AG04450 (cell line): ENCODE results near the gene NDEL1. TPM values are rescaled to one million over a fixed set of nuclear protein-coding genes. Genes with fewer than 3 reads are reported as not detected.

Experiments
- CTCF ChIA-PET: fragments of 300-600, 350-600 bp; formaldehyde crosslinking; extraction: SDS; loops from one replicate; lab custom pipeline; 2022; ENCODE audit warnings: antibody characterized with exemption, inconsistent platforms; lab: Charles Lee
- POLR2A ChIA-PET: fragments of 350-600 bp; formaldehyde crosslinking; extraction: SDS; loops from one replicate; lab custom pipeline; 2021; ENCODE audit warnings: antibody characterized with exemption, inconsistent platforms; lab: Yijun Ruan, JAX
- DNase-seq: peaks from one replicate; pipeline ENCODE4 v3.0.0-alpha.2; 2011; ENCODE audit warnings: low read depth, low spot score
- H3K27ac ChIP-seq: one replicate; pipeline ENCODE4 v1.5.1; 2012; ENCODE audit warnings: low read depth, low read length, control low read depth
- H3K27me3 ChIP-seq: one replicate; pipeline ENCODE4 v1.6.0; 2012; ENCODE audit warnings: low read length; ENCODE audit not compliant: control insufficient read depth, insufficient read depth
- H3K4me3 ChIP-seq: 2 replicates; pipeline ENCODE4 v1.5.1; 2011; ENCODE audit warnings: mild to moderate bottlenecking, low read depth, low read length, control low read depth
- H3K9me3 ChIP-seq: 2 replicates; pipeline ENCODE4 v1.5.1; 2012; ENCODE audit warnings: low read length; ENCODE audit not compliant: control insufficient read depth, insufficient read depth
- polyA plus RNA-seq: library from polyadenylated mRNA; depleted of rRNA; stranded (reverse); fragments of >200 nt; gene quantifications from 2 replicates; pipeline ENCODE4 v1.2.3, GENCODE V29; 2011
- TF ChIP-seq, protein P1 (sequence below): IDR thresholded peaks from 2 replicates; pipeline ENCODE4 v1.5.1; 2011; ENCODE audit warnings: low read depth, low read length, control low read depth, inconsistent platforms

Gene NDEL1
- polyA plus RNA-seq, 1 experiment: 74.7 TPM

DNA sequence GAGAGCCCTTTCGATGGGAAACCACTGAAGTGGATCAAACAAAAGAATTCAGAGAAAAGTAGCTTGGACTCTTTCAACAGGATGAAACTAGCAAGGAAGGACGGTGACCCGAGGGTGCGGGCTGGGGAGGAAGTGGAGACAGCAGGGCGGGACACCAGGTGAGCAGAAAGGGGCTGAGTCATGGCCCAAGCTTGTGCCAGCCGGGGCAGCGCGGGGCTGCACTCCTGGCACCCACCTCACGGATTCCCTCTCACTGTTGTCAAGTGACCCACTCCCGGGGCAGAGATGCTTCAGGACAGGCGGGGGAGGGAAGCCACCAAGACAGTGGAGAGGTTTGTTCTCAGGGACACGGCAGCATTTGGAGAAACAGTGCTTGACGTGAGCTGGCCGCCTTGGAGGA is 27.3 kb upstream of the NDEL1 start:
- DNase-seq: no peak
- H3K9me3 ChIP-seq: no peaks in the 10 kb centered on the region; the same call in 1 of the 2 replicates
- ChIA-PET POLR2A (no interaction called here), CTCF (interaction anchor here (3.5 kb wide), 1 partner anchor 338 kb away, joined by 29 read pairs; no protein-coding TSS in a partner anchor)
- TF ChIP-seq, protein P1, sequence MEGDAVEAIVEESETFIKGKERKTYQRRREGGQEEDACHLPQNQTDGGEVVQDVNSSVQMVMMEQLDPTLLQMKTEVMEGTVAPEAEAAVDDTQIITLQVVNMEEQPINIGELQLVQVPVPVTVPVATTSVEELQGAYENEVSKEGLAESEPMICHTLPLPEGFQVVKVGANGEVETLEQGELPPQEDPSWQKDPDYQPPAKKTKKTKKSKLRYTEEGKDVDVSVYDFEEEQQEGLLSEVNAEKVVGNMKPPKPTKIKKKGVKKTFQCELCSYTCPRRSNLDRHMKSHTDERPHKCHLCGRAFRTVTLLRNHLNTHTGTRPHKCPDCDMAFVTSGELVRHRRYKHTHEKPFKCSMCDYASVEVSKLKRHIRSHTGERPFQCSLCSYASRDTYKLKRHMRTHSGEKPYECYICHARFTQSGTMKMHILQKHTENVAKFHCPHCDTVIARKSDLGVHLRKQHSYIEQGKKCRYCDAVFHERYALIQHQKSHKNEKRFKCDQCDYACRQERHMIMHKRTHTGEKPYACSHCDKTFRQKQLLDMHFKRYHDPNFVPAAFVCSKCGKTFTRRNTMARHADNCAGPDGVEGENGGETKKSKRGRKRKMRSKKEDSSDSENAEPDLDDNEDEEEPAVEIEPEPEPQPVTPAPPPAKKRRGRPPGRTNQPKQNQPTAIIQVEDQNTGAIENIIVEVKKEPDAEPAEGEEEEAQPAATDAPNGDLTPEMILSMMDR: no peak
- H3K27ac ChIP-seq: no peak overlapping the region
- H3K4me3 ChIP-seq: no peak overlapping the region
- H3K27me3 ChIP-seq: peaks cover 4% of the 10 kb centered on the region

DNA sequence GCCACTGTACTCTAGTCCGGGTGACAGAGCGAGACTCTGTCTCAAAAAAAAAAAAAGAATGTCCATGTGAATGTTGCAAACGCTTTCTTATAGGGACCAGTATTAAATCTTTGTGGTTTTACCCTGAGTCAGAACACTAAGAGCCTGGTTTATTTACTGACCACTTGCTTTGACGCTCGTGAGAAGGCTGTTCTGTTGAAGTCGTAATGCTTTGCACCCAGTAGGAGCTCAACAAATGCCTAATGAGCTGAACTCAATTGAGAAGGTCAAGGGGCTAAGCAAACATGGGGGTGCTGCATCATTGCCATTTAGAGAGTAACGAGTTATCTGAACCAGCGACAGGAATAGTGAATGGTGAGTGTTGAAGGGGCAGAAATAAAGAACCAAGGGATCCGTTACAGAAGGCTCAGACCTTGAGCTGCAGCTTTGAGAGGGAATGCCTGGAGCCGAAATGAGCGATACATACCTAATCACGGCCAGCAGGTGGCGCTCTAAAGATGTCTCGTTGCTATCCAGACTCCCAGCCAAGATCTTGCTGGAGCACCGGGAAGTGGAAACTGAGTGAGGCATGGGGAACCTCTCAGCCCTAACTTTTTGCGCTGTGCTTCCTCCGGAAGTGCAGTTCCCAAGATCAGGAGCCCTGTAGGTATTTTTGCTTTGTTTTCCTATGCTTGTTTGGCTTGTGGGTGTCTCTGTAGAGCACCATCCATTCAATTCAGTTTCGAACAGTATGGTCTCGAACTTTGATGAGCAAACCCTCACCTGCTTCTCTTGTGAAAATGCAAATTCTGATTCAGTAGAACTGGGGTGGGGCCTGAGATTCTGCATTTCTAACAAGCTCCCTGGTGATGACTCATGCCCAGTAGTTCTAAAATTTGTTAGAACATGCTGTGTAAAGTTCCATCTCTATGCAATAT is 25.5 kb upstream of the NDEL1 start:
- ChIA-PET CTCF (interaction anchor here (0.5 to 3.8 kb wide), 45 partner anchors 8 to 1226 kb away, joined by 3 to 70 read pairs (median 5); partner anchors contain the start of genes KRABD2, NDEL1 and STX8), POLR2A (interaction anchor here (0.7 kb wide), 1 partner anchor 25 kb away, joined by 3 read pairs; the partner anchor contains the start of gene NDEL1)
- no peaks in the 10 kb centered on the region; the same call in 1 of the 2 replicates for H3K9me3 ChIP-seq
- H3K27me3 ChIP-seq: peaks cover 5% of the 10 kb centered on the region
- TF ChIP-seq, protein P1: peak; percentile 84
- no peak overlapping the region for H3K27ac ChIP-seq
- no peak overlapping the region for H3K4me3 ChIP-seq
- DNase-seq: peak; percentile 71

DNA sequence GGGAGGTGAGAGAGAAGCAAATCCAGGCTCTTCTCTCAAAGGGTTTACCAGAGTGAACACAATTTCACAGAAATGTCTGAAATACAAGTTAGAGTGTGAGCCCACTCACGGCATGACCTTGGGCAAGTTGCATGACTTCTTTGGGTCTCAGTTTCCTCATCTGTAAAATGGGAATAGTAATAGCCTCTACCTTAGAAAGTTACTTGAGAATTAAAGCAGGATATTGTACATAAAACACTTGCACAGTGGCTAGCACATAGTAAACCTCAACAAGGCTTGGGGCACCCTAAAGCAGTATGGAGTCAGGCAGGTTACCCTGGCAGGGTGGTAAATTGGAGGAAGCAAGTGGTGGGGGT is 24.8 kb upstream of the NDEL1 start:
- TF ChIP-seq, protein P1: no peak
- CTCF ChIA-PET: interaction anchor here (0.6 to 3.8 kb wide), 25 partner anchors 9 to 375 kb away, joined by 3 to 70 read pairs (median 5); partner anchors contain the start of genes KRABD2 and NDEL1
- POLR2A ChIA-PET: interaction anchor here (0.7 kb wide), 1 partner anchor 25 kb away, joined by 3 read pairs; the partner anchor contains the start of gene NDEL1

DNA sequence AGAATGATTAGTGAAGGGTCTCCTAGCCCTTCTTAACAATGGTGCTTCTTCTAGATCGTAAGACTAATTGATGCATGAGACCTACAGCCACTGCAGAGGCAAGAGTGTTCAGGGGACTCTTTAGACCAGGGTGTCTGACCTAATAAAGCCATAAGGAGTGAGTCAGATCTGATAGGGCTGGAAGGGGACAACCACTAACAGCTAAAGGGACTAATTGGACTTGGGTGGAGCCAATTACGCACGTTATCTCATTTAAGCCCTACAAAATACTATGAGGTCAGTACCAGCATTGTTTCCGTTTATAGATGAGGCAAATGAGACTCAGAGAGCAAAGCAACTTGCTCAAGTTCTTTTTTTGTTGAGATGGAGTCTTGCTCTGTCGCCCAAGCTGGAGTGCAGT is 23.6 kb upstream of the NDEL1 start:
- TF ChIP-seq, protein P1: no peak
- ChIA-PET CTCF (interaction anchor here (1.0 to 3.8 kb wide), 3 partner anchors 311 to 373 kb away, joined by 3 to 70 read pairs (median 3); no protein-coding TSS in a partner anchor), POLR2A (no interaction called here)
- Histone ChIP-seq H3K27ac (no peak overlapping the region), H3K9me3 (no peaks in the 10 kb centered on the region; the same call in none of the 2 replicates), H3K27me3 (peaks cover 5% of the 10 kb centered on the region), H3K4me3 (no peak overlapping the region)
- no peak for DNase-seq

More for the DNA sequence above, 24.8 kb upstream of the NDEL1 start:
- Histone ChIP-seq H3K9me3 (no peaks in the 10 kb centered on the region; the same call in 1 of the 2 replicates), H3K4me3 (no peak overlapping the region), H3K27me3 (peaks cover 5% of the 10 kb centered on the region), H3K27ac (no peak overlapping the region)
- no peak for DNase-seq

DNA sequence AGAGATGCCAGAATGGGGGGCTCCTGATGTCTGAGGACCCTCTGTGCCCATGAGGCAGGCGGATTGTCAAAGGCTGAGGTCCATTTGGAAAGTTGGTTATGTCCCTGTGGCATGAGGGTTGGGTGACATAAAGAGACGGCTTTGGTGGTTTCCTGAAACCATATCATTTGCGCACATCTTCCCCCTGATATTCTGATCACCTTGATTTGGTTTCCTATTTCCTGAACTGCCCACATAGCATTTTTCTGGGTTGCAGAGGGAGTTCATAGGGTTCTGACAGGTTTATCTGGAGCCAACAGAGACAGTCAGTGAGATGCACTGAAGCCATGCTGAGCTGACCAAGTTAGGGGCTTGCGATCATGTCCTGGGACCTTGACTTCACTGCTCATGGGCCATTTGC is 22.4 kb upstream of the NDEL1 start:
- H3K27ac ChIP-seq: no peak overlapping the region
- no peaks in the 10 kb centered on the region; the same call in none of the 2 replicates for H3K9me3 ChIP-seq
- TF ChIP-seq, protein P1: no peak
- peaks cover 14% of the 10 kb centered on the region for H3K27me3 ChIP-seq
- POLR2A ChIA-PET: no interaction called here
- CTCF ChIA-PET: interaction anchor here (0.6 kb wide), 1 partner anchor 10 kb away, joined by 3 read pairs; no protein-coding TSS in a partner anchor
- no peak overlapping the region for H3K4me3 ChIP-seq
- DNase-seq: no peak
